GM10266 (cell line): Measurements from ENCODE around the gene CHD1.

Experiments used
- DNase-seq: peaks from one replicate; pipeline ENCODE4 v3.0.0; 2012; ENCODE audit errors: extremely low spot score
- CTCF ChIP-seq: IDR thresholded peaks from 2 replicates; pipeline ENCODE4 v1.5.1; 2012; ENCODE audit warnings: mild to moderate bottlenecking, low read depth; ENCODE audit not compliant: control insufficient read depth, insufficient read depth; ENCODE audit errors: missing control alignments

CHD1 gene

GRCh38 chr5:98954392-98955028 is 25.7 kb upstream of the CHD1 start:
- TF ChIP-seq CTCF: no peak
- DNase-seq: no peak

- TF ChIP-seq CTCF: no peak
- DNase-seq: no peak
These were observed 14.0 kb upstream of the CHD1 start for GRCh38 chr5:98942847-98943246.

- DNase-seq: no peak
- TF ChIP-seq CTCF: no peak
These were observed 12.5 kb upstream of the CHD1 start for GRCh38 chr5:98941131-98941883.

- no peak for DNase-seq
- no peak for TF ChIP-seq CTCF
These were observed 11.8 kb upstream of the CHD1 start for GRCh38 chr5:98940581-98940980.

- DNase-seq: no peak
- TF ChIP-seq CTCF: no peak
These were observed 9.7 kb upstream of the CHD1 start for GRCh38 chr5:98938464-98938863.

GRCh38 chr5:98936948-98937715 is 8.3 kb upstream of the CHD1 start:
- no peak for TF ChIP-seq CTCF
- no peak for DNase-seq
